Measurements from ENCODE around the gene TBKBP1.

DNA sequence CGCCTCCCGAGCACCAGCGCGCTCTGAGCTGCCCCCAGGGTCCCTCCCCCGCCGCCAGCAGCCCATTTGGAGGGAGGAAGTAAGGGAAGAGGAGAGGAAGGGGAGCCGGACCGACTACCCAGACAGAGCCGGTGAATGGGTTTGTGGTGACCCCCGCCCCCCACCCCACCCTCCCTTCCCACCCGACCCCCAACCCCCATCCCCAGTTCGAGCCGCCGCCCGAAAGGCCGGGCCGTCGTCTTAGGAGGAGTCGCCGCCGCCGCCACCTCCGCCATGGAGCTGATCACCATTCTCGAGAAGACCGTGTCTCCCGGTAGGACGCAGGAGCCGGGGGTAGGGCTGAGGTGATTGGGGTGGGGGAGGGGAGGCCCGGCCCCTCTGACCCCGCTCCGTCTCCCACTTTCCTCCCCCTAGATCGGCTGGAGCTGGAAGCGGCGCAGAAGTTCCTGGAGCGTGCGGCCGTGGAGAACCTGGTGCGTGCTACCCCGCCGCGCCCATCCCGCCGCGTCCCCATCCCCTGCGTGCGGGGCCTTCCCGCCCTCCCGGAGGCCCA, 43.9 kb upstream of the TBKBP1 start:
- TF ChIP-seq, protein P1, sequence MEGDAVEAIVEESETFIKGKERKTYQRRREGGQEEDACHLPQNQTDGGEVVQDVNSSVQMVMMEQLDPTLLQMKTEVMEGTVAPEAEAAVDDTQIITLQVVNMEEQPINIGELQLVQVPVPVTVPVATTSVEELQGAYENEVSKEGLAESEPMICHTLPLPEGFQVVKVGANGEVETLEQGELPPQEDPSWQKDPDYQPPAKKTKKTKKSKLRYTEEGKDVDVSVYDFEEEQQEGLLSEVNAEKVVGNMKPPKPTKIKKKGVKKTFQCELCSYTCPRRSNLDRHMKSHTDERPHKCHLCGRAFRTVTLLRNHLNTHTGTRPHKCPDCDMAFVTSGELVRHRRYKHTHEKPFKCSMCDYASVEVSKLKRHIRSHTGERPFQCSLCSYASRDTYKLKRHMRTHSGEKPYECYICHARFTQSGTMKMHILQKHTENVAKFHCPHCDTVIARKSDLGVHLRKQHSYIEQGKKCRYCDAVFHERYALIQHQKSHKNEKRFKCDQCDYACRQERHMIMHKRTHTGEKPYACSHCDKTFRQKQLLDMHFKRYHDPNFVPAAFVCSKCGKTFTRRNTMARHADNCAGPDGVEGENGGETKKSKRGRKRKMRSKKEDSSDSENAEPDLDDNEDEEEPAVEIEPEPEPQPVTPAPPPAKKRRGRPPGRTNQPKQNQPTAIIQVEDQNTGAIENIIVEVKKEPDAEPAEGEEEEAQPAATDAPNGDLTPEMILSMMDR (IDR thresholded peaks at IDR 0.05), result no peak
- no peak for TF ChIP-seq POLR2AphosphoS5 (IDR thresholded peaks at IDR 0.05)

Measured in breast epithelium (tissue), 3 donors.